OCI-LY1 (cell line): Measurements from ENCODE around the gene ZMAT3.

Source experiments
- H2AFZ ChIP-seq: fragments of 200-600 bp; sonication (generic), shearing (Covaris generic); 2 replicates; pipeline ENCODE4 v1.6.0; 2014; ENCODE audit warnings: antibody characterized with exemption, mild to moderate bottlenecking, low read length
- H3F3A ChIP-seq: fragments of 200-600 bp; sonication (generic), shearing (Covaris generic); 2 replicates; pipeline ENCODE4 v1.6.0; 2014; ENCODE audit warnings: mild to moderate bottlenecking, antibody characterized with exemption, low read length, moderate library complexity; ENCODE audit not compliant: insufficient read depth
- H3K27ac ChIP-seq: fragments of 200-600 bp; sonication (generic); 2 replicates; pipeline ENCODE4 v1.5.1; 2014; ENCODE audit warnings: low read length, mixed run types, mild to moderate bottlenecking, low read depth; ENCODE audit not compliant: poor library complexity, severe bottlenecking
- H3K27me3 ChIP-seq: fragments of 200-600 bp; sonication (generic); 2 replicates; pipeline ENCODE4 v1.6.0; 2014; ENCODE audit warnings: antibody characterized with exemption, mild to moderate bottlenecking, low read length, moderate library complexity; ENCODE audit not compliant: insufficient read depth
- H3K36me3 ChIP-seq: fragments of 200-600 bp; sonication (generic); 2 replicates; pipeline ENCODE4 v1.6.1; 2014; ENCODE audit warnings: mild to moderate bottlenecking, antibody characterized with exemption, low read length, moderate library complexity, mixed read lengths; ENCODE audit not compliant: insufficient read depth
- H3K4me1 ChIP-seq: fragments of 200-600 bp; sonication (generic); 2 replicates; pipeline ENCODE4 v1.5.1; 2014; ENCODE audit warnings: mild to moderate bottlenecking, low read length, moderate library complexity; ENCODE audit not compliant: insufficient read depth, severe bottlenecking
- H3K4me2 ChIP-seq: fragments of 200-600 bp; sonication (generic), shearing (Covaris generic); 2 replicates; pipeline ENCODE4 v1.6.1; 2014; ENCODE audit warnings: low read length
- H3K4me3 ChIP-seq: fragments of 200-600 bp; sonication (generic); 2 replicates; pipeline ENCODE4 v1.5.1; 2014; ENCODE audit warnings: low read length, low read depth, mild to moderate bottlenecking, mixed read lengths; ENCODE audit not compliant: poor library complexity, severe bottlenecking
- H3K79me2 ChIP-seq: fragments of 200-600 bp; shearing (Covaris generic); 2 replicates; pipeline ENCODE4 v1.6.1; 2016; ENCODE audit warnings: mixed run types, low read length, mixed read lengths; ENCODE audit not compliant: insufficient read depth
- H3K9ac ChIP-seq: fragments of 200-600 bp; sonication (generic), shearing (Covaris generic); 2 replicates; pipeline ENCODE4 v1.6.1; 2014; ENCODE audit warnings: mild to moderate bottlenecking, low read length, mixed read lengths
- H3K9me2 ChIP-seq: fragments of 200-600 bp; sonication (generic), shearing (Covaris generic); 2 replicates; pipeline ENCODE4 v1.6.1; 2014; ENCODE audit warnings: low read depth, mild to moderate bottlenecking, low read length, mixed read lengths
- H3K9me3 ChIP-seq: fragments of 200-600 bp; shearing (Covaris generic); 2 replicates; pipeline ENCODE4 v1.6.1; 2014; ENCODE audit warnings: low read length, mixed read lengths
- H4K20me1 ChIP-seq: fragments of 200-600 bp; sonication (generic), shearing (Covaris generic); 2 replicates; pipeline ENCODE4 v1.6.0; 2016; ENCODE audit warnings: mild to moderate bottlenecking, low read length; ENCODE audit not compliant: insufficient read depth
- EZH2 ChIP-seq: fragments of 200-600 bp; sonication (generic), shearing (Covaris generic); IDR thresholded peaks from 2 replicates; pipeline ENCODE4 v1.8.0; 2017; ENCODE audit warnings: borderline replicate concordance, mixed run types, mild to moderate bottlenecking, antibody characterized with exemption, low read length, moderate library complexity, mixed read lengths
- TF ChIP-seq, protein P1 (sequence below): fragments of 200-600 bp; sonication (generic), shearing (Covaris generic); IDR thresholded peaks from 2 replicates; pipeline ENCODE4 v1.5.1; 2017; ENCODE audit warnings: mild to moderate bottlenecking, antibody characterized with exemption, low read length, moderate library complexity, mixed read lengths

The ZMAT3 gene

DNA sequence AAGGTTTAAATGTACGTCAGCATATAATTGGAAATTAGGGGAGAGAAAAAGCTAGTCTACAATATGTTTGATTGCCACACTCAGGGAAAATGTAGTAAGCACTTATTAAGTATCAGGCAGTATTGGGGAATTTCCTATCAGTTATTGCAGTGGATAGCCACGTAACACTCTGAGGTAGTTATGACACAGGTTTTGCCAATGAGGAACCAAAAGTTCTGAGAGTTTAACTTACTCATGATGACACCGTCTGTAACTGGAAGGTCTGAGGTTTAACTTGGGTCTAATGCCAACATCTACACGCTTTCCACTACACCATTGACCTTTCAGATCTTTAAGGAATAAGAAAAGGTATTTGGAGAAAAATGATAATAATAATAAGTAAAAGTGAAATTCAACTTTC is 89.5 kb downstream of the ZMAT3 start:
- no peak overlapping the region for H2AFZ ChIP-seq
- no peaks in the 10 kb centered on the region for H3K27me3 ChIP-seq
- H3K27ac ChIP-seq: no peak overlapping the region

DNA sequence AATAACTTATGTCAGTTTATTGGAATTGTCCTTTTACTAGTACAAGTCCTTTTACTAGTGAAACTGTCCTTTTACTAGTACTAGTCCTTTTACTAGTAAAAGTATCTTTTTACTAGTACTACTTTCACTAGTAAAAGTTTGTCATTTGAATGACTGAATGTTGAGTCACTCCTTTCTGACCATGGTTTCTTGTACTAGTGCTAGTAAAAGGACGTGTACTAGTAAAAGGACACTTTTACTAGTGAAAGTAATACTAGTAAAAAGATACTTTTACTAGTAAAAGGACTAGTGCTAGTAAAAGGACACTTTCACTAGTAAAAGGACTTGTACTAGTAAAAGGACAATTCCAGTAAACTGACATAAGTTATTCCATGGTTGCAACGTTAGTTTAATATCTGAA is 96.3 kb downstream of the ZMAT3 start:
- Histone ChIP-seq H3K79me2 (no peaks in the 10 kb centered on the region), H3K4me2 (no peak overlapping the region), H4K20me1 (no peaks in the 10 kb centered on the region), H3K9ac (no peak overlapping the region), H3K36me3 (no peaks in the 10 kb centered on the region), H3K9me3 (peaks cover 9% of the 10 kb centered on the region; the same call in 1 of the 2 replicates), H3K4me3 (no peak overlapping the region), H2AFZ (no peak overlapping the region), H3K27ac (no peak overlapping the region), H3F3A (0 out of 2 replicates have a peak, but pooled peaks cover 4% of the 10 kb centered on the region), H3K4me1 (no peaks in the 10 kb centered on the region), H3K9me2 (no peaks in the 10 kb centered on the region), H3K27me3 (no peaks in the 10 kb centered on the region)
- TF ChIP-seq EZH2: no peak
- TF ChIP-seq, protein P1, sequence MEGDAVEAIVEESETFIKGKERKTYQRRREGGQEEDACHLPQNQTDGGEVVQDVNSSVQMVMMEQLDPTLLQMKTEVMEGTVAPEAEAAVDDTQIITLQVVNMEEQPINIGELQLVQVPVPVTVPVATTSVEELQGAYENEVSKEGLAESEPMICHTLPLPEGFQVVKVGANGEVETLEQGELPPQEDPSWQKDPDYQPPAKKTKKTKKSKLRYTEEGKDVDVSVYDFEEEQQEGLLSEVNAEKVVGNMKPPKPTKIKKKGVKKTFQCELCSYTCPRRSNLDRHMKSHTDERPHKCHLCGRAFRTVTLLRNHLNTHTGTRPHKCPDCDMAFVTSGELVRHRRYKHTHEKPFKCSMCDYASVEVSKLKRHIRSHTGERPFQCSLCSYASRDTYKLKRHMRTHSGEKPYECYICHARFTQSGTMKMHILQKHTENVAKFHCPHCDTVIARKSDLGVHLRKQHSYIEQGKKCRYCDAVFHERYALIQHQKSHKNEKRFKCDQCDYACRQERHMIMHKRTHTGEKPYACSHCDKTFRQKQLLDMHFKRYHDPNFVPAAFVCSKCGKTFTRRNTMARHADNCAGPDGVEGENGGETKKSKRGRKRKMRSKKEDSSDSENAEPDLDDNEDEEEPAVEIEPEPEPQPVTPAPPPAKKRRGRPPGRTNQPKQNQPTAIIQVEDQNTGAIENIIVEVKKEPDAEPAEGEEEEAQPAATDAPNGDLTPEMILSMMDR: no peak

More for the DNA sequence above, 89.5 kb downstream of the ZMAT3 start:
- Histone ChIP-seq H4K20me1 (no peaks in the 10 kb centered on the region), H3K4me3 (no peak overlapping the region), H3K36me3 (no peaks in the 10 kb centered on the region), H3K9me2 (no peaks in the 10 kb centered on the region), H3K9me3 (peaks cover 13% of the 10 kb centered on the region), H3F3A (0 out of 2 replicates have a peak, but pooled peaks cover 4% of the 10 kb centered on the region), H3K4me1 (no peaks in the 10 kb centered on the region), H3K9ac (no peak overlapping the region), H3K79me2 (no peaks in the 10 kb centered on the region), H3K4me2 (no peak overlapping the region)
- TF ChIP-seq, protein P1: no peak

DNA sequence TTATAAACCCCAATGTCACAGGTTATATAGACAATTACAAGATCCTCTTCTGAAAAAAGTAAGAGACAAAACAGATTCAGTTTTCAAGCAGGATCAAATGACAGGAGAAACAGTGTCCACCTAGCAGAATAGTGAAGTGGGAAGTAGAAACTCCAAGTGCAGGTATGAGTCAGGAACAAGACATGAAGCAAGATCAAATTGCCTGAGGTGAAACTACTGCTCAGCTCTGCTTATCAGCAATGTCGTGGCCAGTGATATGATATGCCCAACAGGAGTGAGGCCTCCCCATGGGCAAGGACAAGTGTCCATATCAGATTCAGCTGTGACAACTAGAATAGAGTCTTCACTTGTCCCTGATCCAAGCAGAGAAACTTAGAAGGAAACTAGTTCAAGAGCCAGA is 100.0 kb downstream of the ZMAT3 start:
- H3K27me3 ChIP-seq: no peaks in the 10 kb centered on the region
- TF ChIP-seq, protein P1: no peak
- TF ChIP-seq EZH2: no peak
- no peak overlapping the region for H2AFZ ChIP-seq
- no peaks in the 10 kb centered on the region for H3F3A ChIP-seq
- H3K9ac ChIP-seq: no peak overlapping the region
- H3K27ac ChIP-seq: no peak overlapping the region
- H3K4me1 ChIP-seq: peaks cover 32% of the 10 kb centered on the region
- H3K79me2 ChIP-seq: no peaks in the 10 kb centered on the region
- no peaks in the 10 kb centered on the region for H3K36me3 ChIP-seq
- H3K4me2 ChIP-seq: no peak overlapping the region
- peaks cover 9% of the 10 kb centered on the region; the same call in 1 of the 2 replicates for H3K9me3 ChIP-seq
- no peaks in the 10 kb centered on the region for H3K9me2 ChIP-seq
- H3K4me3 ChIP-seq: no peak overlapping the region
- H4K20me1 ChIP-seq: no peaks in the 10 kb centered on the region
